ENCODE data around the gene SNX9. TPM values are rescaled to one million over a fixed set of nuclear protein-coding genes. Genes with fewer than 3 reads are reported as not detected.
A peak's percentile ranks its signal among the peaks of the same experiment; 100 is the strongest.

The SNX9 gene
- total RNA-seq, 1 experiment from 2014 or later: 31.3 TPM

DNA sequence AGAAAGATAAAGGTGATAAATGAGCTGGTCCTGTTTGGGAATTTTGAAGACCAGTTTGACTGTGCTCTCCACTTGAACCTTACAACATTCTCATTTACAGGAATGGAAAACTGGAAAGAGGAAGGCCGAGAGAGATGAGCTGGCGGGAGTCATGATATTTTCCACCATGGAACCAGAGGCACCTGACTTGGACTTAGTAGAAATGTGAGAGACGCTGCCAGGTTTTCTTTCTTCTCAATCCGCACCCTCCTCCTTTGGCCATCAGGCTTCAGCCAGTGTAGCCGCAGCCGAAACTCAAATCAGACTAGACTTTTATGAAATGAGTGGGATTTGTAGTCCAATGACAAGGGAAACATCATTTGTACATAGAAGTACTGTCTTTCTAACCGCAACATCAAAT lies 104.0 kb downstream of the SNX9 start:
- H3K4ac ChIP-seq (ENCODE audit: low read depth, low read length): no peak overlapping the region
- H3K14ac ChIP-seq (ENCODE audit: insufficient read depth, low read length): no peak overlapping the region
- peak overlapping the region; percentile 20 to 47 (median 46); a peak in 2 of 7 replicates for H3K27ac Mint-ChIP-seq

More for the DNA sequence above, 104.0 kb downstream of the SNX9 start:
- H4K8ac ChIP-seq (replicated peaks; ENCODE audit: insufficient read length, low read depth, low read length): no peak overlapping the region
- H3K79me2 ChIP-seq (ENCODE audit: insufficient read depth, low read length): no peaks in the 10 kb centered on the region
- H3T11ph ChIP-seq (ENCODE audit: low read length): no peak overlapping the region
- no peak overlapping the region for H2BK20ac ChIP-seq (ENCODE audit: low read depth, low read length, poor library complexity, severe bottlenecking)
- H3K27me3 ChIP-seq (ENCODE audit: insufficient read depth, low read length): no peaks in the 10 kb centered on the region
- H2BK12ac ChIP-seq (ENCODE audit: insufficient read length, low read depth, low read length): no peak overlapping the region
- no peak overlapping the region for H2BK5ac ChIP-seq (ENCODE audit: insufficient read length, low read length)
- H3K9me3 ChIP-seq (ENCODE audit: control insufficient read depth, low read depth, low read length): no peaks in the 10 kb centered on the region
- no peaks in the 10 kb centered on the region for H3K79me1 ChIP-seq (ENCODE audit: insufficient read depth, low read depth, low read length, poor library complexity, severe bottlenecking)
- no peak overlapping the region for H3K4me2 ChIP-seq (ENCODE audit: insufficient read depth, insufficient read length, low read length)
- no peaks in the 10 kb centered on the region for H4K20me1 ChIP-seq (ENCODE audit: control insufficient read depth, insufficient read depth, insufficient read length)
- no peak overlapping the region for H3K27ac ChIP-seq (ENCODE audit: insufficient read length, low read depth, low read length)
- peaks cover 4% of the 10 kb centered on the region for H3K4me1 ChIP-seq (ENCODE audit: insufficient read depth, low read length)
- H2BK120ac ChIP-seq (ENCODE audit: low read depth, low read length, poor library complexity, severe bottlenecking): no peak overlapping the region
- H3K9ac ChIP-seq (ENCODE audit: extremely low read depth, insufficient read length, low read length): no peak overlapping the region
- H4K5ac ChIP-seq (ENCODE audit: insufficient read length, low read depth, low read length): no peak overlapping the region
- Mint-ChIP-seq H3K36me3 (ENCODE audit: insufficient read depth in 1 of 3, low read depth in 3 of 3) (peaks cover 11 to 78% (median 68%) of the 10 kb centered on the region in 3 experiments; a peak in 6 of 7 replicates), H3K4me3 (no peak overlapping the region), H3K4me1 (peaks cover 38 to 42% of the 10 kb centered on the region in 2 experiments), H3K9me3 (no peaks in the 10 kb centered on the region), H3K27me3 (ENCODE audit: low read depth) (no peaks in the 10 kb centered on the region)
- no peak overlapping the region for H3K56ac ChIP-seq (ENCODE audit: insufficient read length, low read depth, low read length)
- H3K23ac ChIP-seq (ENCODE audit: insufficient read length, low read depth, low read length): no peak overlapping the region
- no peak for DNase-seq
- H2AFZ ChIP-seq (ENCODE audit: low read length): no peak overlapping the region
- no peak overlapping the region for H3K18ac ChIP-seq (ENCODE audit: insufficient read length, low read depth, low read length)
- TF ChIP-seq, protein P1, sequence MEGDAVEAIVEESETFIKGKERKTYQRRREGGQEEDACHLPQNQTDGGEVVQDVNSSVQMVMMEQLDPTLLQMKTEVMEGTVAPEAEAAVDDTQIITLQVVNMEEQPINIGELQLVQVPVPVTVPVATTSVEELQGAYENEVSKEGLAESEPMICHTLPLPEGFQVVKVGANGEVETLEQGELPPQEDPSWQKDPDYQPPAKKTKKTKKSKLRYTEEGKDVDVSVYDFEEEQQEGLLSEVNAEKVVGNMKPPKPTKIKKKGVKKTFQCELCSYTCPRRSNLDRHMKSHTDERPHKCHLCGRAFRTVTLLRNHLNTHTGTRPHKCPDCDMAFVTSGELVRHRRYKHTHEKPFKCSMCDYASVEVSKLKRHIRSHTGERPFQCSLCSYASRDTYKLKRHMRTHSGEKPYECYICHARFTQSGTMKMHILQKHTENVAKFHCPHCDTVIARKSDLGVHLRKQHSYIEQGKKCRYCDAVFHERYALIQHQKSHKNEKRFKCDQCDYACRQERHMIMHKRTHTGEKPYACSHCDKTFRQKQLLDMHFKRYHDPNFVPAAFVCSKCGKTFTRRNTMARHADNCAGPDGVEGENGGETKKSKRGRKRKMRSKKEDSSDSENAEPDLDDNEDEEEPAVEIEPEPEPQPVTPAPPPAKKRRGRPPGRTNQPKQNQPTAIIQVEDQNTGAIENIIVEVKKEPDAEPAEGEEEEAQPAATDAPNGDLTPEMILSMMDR (conservative IDR thresholded peaks at IDR 0.05): no peak
- H4K91ac ChIP-seq (ENCODE audit: insufficient read length, low read depth, low read length): no peak overlapping the region
- no peak overlapping the region for H2BK15ac ChIP-seq (ENCODE audit: low read depth, low read length)
- WGBS (ENCODE audit: extremely low coverage, insufficient read length, low lambda C conversion rate): no CpG with 5 or more reads among the region's 7 CpGs
- no peak overlapping the region for H2AK5ac ChIP-seq (ENCODE audit: insufficient read length, low read length)
- no peaks in the 10 kb centered on the region for H3K23me2 ChIP-seq (ENCODE audit: insufficient read length, low read depth, low read length, poor library complexity, severe bottlenecking)

All from H9 (cell line).